ENCODE measurements around the gene MT4. TPM values are rescaled to one million over a fixed set of nuclear protein-coding genes. Genes with fewer than 3 reads are reported as not detected.

The MT4 gene
- total RNA-seq, 1 experiment from 2014 or later = not detected

- TF ChIP-seq ZNF425 (CRISPR knock-in tag; conservative IDR thresholded peaks at IDR 0.05) (no peak), NR2C2 (CRISPR knock-in tag; IDR thresholded peaks at IDR 0.05) (no peak), AFF4 (CRISPR knock-in tag; IDR thresholded peaks at IDR 0.05; ENCODE audit: borderline replicate concordance) (0 out of 2 replicates have a peak, but pooled peaks have one; percentile 22), NR3C1 (CRISPR knock-in tag; conservative IDR thresholded peaks at IDR 0.05; ENCODE audit: low read depth) (no peak), HMGA2 (CRISPR knock-in tag; IDR thresholded peaks at IDR 0.05) (no peak), ZNF671 (CRISPR knock-in tag; IDR thresholded peaks at IDR 0.05) (no peak), EMX1 (CRISPR knock-in tag; IDR thresholded peaks at IDR 0.05) (peak; percentile 55; the same call in 1 of the 2 replicates), SMAD3 (CRISPR knock-in tag; IDR thresholded peaks at IDR 0.05; ENCODE audit: borderline replicate concordance) (no peak), PRDM15 (CRISPR knock-in tag; IDR thresholded peaks at IDR 0.05) (no peak), SP1 (CRISPR knock-in tag; conservative IDR thresholded peaks at IDR 0.05) (no peak), ZNF317 (CRISPR knock-in tag; IDR thresholded peaks at IDR 0.05; ENCODE audit: borderline replicate concordance, low read depth) (no peak), FOXK1 (CRISPR knock-in tag; IDR thresholded peaks at IDR 0.05) (peak; percentile 32; the same call in 1 of the 2 replicates), E2F1 (CRISPR knock-in tag; IDR thresholded peaks at IDR 0.05) (no peak), SOX15 (CRISPR knock-in tag; IDR thresholded peaks at IDR 0.05) (no peak), ZNF219 (CRISPR knock-in tag; IDR thresholded peaks at IDR 0.05; ENCODE audit: borderline replicate concordance) (no peak), NFATC4 (CRISPR knock-in tag; IDR thresholded peaks at IDR 0.05) (no peak), CDX4 (CRISPR knock-in tag; IDR thresholded peaks at IDR 0.05; ENCODE audit: borderline replicate concordance) (no peak), E2F5 (CRISPR knock-in tag; IDR thresholded peaks at IDR 0.05) (no peak), OVOL2 (CRISPR knock-in tag; IDR thresholded peaks at IDR 0.05; ENCODE audit: borderline replicate concordance) (no peak), ZNF423 (CRISPR knock-in tag; IDR thresholded peaks at IDR 0.05) (no peak), PREB (CRISPR knock-in tag; IDR thresholded peaks at IDR 0.05; ENCODE audit: borderline replicate concordance) (no peak), PRRX2 (CRISPR knock-in tag; IDR thresholded peaks at IDR 0.05) (0 out of 2 replicates have a peak, but pooled peaks have one; percentile 43)
Measured at GRCh38 chr16:56547120-56547948, 17.5 kb upstream of the MT4 start (continued).

All from WTC11 (cell line).